GM12878 (cell line): ENCODE measurements around the gene S100B. TPM values are rescaled to one million over a fixed set of nuclear protein-coding genes. Genes with fewer than 3 reads are reported as not detected.

Source experiments
- CHD1 ChIP-seq: IDR thresholded peaks from 2 replicates; pipeline ENCODE4 v1.6.1; 2012; ENCODE audit warnings: low read depth, low read length, improper control_type of control experiment
- KLF5 ChIP-seq: fragments of 450-650 bp; IDR thresholded peaks from 2 replicates; pipeline ENCODE4 v1.6.1; 2014; ENCODE audit warnings: mild to moderate bottlenecking; ENCODE audit not compliant: partially characterized antibody
- POLR2A ChIP-seq: IDR thresholded peaks from 2 replicates; pipeline ENCODE4 v1.6.1; 2011; ENCODE audit warnings: low read depth, mild to moderate bottlenecking, low read length
- RELA ChIP-seq: fragments of 450-650 bp; IDR thresholded peaks from 2 replicates; pipeline ENCODE4 v1.8.0; 2014; ENCODE audit warnings: borderline replicate concordance; ENCODE audit not compliant: partially characterized antibody
- ZSCAN29 ChIP-seq: fragments of 450-650 bp; IDR thresholded peaks from 2 replicates; pipeline ENCODE4 v1.6.1; 2017; ENCODE audit warnings: mild to moderate bottlenecking, moderate library complexity
- polyA plus RNA-seq, 11 experiments: library from polyadenylated mRNA; depleted of rRNA in 4 of 11; unstranded in 6 of 11; stranded (reverse) in 5 of 11; fragments of >200 nt; fragmentation: Nextera tagmentation in 4 of 11; fragmentation: Illumina TruSeq in 1 of 11; extraction: Ambion mirVana in 4 of 11; extraction: Trizol in 1 of 11; gene quantifications; 1 replicate in 1 of 11; 2 replicates in 10 of 11; pipeline versions ENCODE4 v1.2.1 to v1.2.3, GENCODE V29; 2011 to 2016; ENCODE audit warnings: inconsistent platforms in 2 of 11, missing spikeins in 2 of 11, low read depth in 1 of 11
- total RNA-seq, 4 experiments: library from RNA; depleted of rRNA in 3 of 4; stranded (reverse); fragments of >200 nt in 3 of 4; fragmentation: Illumina TruSeq in 1 of 4; extraction: Trizol in 1 of 4; gene quantifications; 2 replicates each; pipeline versions ENCODE4 v1.2.1 to v1.2.3, GENCODE V29; 2013 to 2021
- TF ChIP-seq, protein P1 (sequence below): fragments of 450-650 bp; conservative IDR thresholded peaks from 2 replicates; pipeline ENCODE4 v1.6.1; 2017; ENCODE audit warnings: mild to moderate bottlenecking, moderate library complexity
- TF ChIP-seq, protein P2 (sequence below): fragments of 450-650 bp; IDR thresholded peaks from 2 replicates; pipeline ENCODE4 v1.6.1; 2017; ENCODE audit warnings: antibody characterized with exemption, mild to moderate bottlenecking, moderate library complexity
- TF ChIP-seq, protein P3 (sequence below): fragments of 450-650 bp; formaldehyde crosslinking; IDR thresholded peaks from 2 replicates; pipeline ENCODE4 v1.4.0; 2022; ENCODE audit warnings: mild to moderate bottlenecking, moderate library complexity
- TF ChIP-seq, protein P4 (sequence below): fragments of 450-650 bp; IDR thresholded peaks from 2 replicates; pipeline ENCODE4 v1.6.1; 2014; ENCODE audit warnings: mild to moderate bottlenecking
- TF ChIP-seq, protein P5 (sequence below): IDR thresholded peaks from 2 replicates; pipeline ENCODE4 v1.6.1; 2012; ENCODE audit warnings: low read depth, low read length, improper control_type of control experiment

Gene S100B
- total and polyA plus RNA-seq, 10 of the 15 experiments (the other 5 are each of a cell fraction or from before 2014, with no cell fraction given): 0.11 to 0.22 TPM; not detected in 8

DNA sequence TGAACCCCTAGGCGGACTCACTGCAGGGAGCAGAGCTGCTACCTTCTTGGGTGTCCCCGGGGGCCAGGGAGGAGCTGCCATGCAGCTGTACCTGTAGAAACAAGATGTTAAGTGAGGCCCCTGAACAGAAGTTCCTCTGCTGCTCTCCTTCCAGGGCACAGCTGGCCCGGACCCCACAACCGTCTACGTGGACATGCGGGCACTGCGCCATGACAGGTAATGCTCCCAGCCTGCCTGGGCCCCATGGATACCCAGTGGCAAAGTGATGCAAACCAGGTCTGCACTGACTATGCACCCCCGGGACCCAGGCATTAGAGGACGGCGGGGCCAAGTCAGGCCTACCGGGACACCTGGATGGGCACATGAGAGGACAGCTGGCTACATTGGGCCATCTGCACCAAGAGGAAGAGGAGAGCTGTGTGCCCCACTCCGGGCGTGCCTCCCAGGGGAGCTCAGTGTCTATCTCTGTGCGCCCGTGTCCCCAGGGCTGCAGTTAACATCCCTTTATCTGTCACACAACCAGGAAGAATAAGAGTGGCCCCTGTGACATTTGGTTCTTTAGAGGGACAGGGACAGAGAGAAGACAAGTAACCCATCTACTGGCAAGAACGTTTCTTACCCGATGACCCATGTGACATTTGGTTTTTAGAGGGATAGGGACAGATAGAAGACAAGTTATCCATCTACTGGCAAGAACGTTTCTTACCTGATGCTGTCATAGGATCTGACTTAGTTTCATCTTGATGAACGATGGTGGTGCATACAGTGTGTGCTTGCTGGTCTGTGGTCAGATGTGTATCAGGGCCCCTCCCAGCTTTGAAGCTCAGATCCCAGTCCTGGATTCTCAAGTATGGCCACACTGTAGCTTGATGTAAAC lies 44.1 kb downstream of the S100B start (continued):
- TF ChIP-seq, protein P1, sequence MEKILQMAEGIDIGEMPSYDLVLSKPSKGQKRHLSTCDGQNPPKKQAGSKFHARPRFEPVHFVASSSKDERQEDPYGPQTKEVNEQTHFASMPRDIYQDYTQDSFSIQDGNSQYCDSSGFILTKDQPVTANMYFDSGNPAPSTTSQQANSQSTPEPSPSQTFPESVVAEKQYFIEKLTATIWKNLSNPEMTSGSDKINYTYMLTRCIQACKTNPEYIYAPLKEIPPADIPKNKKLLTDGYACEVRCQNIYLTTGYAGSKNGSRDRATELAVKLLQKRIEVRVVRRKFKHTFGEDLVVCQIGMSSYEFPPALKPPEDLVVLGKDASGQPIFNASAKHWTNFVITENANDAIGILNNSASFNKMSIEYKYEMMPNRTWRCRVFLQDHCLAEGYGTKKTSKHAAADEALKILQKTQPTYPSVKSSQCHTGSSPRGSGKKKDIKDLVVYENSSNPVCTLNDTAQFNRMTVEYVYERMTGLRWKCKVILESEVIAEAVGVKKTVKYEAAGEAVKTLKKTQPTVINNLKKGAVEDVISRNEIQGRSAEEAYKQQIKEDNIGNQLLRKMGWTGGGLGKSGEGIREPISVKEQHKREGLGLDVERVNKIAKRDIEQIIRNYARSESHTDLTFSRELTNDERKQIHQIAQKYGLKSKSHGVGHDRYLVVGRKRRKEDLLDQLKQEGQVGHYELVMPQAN: no peak
- TF ChIP-seq, protein P2, sequence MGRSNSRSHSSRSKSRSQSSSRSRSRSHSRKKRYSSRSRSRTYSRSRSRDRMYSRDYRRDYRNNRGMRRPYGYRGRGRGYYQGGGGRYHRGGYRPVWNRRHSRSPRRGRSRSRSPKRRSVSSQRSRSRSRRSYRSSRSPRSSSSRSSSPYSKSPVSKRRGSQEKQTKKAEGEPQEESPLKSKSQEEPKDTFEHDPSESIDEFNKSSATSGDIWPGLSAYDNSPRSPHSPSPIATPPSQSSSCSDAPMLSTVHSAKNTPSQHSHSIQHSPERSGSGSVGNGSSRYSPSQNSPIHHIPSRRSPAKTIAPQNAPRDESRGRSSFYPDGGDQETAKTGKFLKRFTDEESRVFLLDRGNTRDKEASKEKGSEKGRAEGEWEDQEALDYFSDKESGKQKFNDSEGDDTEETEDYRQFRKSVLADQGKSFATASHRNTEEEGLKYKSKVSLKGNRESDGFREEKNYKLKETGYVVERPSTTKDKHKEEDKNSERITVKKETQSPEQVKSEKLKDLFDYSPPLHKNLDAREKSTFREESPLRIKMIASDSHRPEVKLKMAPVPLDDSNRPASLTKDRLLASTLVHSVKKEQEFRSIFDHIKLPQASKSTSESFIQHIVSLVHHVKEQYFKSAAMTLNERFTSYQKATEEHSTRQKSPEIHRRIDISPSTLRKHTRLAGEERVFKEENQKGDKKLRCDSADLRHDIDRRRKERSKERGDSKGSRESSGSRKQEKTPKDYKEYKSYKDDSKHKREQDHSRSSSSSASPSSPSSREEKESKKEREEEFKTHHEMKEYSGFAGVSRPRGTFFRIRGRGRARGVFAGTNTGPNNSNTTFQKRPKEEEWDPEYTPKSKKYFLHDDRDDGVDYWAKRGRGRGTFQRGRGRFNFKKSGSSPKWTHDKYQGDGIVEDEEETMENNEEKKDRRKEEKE: no peak
- TF ChIP-seq ZSCAN29 (no peak), CHD1 (no peak), RELA (no peak), KLF5 (no peak), POLR2A (no peak)
- TF ChIP-seq, protein P3, sequence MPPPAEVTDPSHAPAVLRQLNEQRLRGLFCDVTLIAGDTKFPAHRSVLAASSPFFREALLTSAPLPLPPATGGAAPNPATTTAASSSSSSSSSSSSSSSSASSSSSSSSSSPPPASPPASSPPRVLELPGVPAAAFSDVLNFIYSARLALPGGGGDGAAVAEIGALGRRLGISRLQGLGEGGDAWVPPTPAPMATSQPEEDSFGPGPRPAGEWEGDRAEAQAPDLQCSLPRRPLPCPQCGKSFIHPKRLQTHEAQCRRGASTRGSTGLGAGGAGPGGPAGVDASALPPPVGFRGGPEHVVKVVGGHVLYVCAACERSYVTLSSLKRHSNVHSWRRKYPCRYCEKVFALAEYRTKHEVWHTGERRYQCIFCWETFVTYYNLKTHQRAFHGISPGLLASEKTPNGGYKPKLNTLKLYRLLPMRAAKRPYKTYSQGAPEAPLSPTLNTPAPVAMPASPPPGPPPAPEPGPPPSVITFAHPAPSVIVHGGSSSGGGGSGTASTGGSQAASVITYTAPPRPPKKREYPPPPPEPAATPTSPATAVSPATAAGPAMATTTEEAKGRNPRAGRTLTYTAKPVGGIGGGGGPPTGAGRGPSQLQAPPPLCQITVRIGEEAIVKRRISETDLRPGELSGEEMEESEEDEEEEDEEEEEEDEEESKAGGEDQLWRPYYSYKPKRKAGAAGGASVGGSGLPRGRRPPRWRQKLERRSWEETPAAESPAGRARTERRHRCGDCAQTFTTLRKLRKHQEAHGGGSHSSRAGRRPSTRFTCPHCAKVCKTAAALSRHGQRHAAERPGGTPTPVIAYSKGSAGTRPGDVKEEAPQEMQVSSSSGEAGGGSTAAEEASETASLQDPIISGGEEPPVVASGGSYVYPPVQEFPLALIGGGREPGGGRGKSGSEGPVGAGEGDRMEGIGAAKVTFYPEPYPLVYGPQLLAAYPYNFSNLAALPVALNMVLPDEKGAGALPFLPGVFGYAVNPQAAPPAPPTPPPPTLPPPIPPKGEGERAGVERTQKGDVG: no peak
- TF ChIP-seq, protein P4, sequence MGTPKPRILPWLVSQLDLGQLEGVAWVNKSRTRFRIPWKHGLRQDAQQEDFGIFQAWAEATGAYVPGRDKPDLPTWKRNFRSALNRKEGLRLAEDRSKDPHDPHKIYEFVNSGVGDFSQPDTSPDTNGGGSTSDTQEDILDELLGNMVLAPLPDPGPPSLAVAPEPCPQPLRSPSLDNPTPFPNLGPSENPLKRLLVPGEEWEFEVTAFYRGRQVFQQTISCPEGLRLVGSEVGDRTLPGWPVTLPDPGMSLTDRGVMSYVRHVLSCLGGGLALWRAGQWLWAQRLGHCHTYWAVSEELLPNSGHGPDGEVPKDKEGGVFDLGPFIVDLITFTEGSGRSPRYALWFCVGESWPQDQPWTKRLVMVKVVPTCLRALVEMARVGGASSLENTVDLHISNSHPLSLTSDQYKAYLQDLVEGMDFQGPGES: no peak
- TF ChIP-seq, protein P5, sequence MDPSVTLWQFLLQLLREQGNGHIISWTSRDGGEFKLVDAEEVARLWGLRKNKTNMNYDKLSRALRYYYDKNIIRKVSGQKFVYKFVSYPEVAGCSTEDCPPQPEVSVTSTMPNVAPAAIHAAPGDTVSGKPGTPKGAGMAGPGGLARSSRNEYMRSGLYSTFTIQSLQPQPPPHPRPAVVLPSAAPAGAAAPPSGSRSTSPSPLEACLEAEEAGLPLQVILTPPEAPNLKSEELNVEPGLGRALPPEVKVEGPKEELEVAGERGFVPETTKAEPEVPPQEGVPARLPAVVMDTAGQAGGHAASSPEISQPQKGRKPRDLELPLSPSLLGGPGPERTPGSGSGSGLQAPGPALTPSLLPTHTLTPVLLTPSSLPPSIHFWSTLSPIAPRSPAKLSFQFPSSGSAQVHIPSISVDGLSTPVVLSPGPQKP: no peak
